ENCODE results near the gene WDR12. TPM values are rescaled to one million over a fixed set of nuclear protein-coding genes. Genes with fewer than 3 reads are reported as not detected.
"Not testable (repeated sequence)": the region's sequence is repeated elsewhere in the genome, so short reads cannot be mapped to it uniquely, and the experiment has no call there.

WDR12 gene
- 54.4 to 58.9 TPM (median 58.6 TPM) in 3 replicates for total RNA-seq

DNA sequence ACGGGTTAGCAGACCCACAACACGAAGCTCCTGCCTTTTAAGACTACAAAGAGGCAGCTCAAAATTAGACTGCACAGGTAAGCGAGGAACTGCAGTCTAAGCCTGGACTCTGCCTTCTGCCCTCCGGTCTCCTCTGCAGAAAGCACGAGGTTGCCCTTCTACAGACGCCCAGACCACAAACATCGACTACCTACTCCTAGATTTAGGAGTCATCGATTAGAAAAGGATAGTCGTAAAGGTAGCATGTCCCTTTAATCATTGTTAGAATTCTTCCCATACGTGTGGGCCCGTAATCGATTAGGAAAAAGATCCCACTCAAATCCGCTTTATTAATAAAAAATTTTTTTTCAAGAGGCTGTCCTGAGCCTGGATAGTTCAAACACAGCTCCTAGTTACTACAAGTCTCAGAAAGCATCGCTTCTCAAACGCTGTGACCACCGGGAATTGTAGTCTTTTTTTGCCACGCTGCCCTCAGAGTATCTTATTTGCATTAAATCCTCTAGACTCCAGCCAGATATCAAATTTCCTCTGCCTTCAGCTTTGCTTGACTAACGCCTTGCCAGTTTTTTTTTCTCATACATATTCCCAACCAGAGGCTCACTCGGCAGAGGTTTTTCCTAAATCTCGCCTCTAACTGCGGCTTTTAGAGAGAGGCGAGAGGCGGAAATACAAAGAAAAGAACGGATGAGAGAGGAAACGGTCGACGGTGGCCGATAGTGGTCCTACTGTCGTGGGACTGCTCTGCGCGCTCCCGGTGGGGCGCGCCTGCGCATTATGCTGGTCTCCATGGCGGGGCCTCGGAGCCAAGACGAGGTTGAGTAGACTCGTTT is at the start of gene WDR12, which contains the start of gene CARF:
Gene WDR12, minus strand, starts transcription at position 162 of the 830 bp plus-strand sequence. CDS start 197 bp downstream, outside the sequence.
Gene CARF, plus strand, starts transcription at position 764 of the 830 bp plus-strand sequence. CDS start 29,628 bp downstream, outside the sequence.
- H3K9me3 Mint-ChIP-seq: no peaks in the 10 kb centered on the region
- H3K36me3 Mint-ChIP-seq: no peaks in the 10 kb centered on the region
- H3K4me3 Mint-ChIP-seq: peak within 1 kb of the TSS; percentile 96
- peak within 1 kb of the TSS; percentile 98 for H3K27ac Mint-ChIP-seq
- TF ChIP-seq, protein P1, sequence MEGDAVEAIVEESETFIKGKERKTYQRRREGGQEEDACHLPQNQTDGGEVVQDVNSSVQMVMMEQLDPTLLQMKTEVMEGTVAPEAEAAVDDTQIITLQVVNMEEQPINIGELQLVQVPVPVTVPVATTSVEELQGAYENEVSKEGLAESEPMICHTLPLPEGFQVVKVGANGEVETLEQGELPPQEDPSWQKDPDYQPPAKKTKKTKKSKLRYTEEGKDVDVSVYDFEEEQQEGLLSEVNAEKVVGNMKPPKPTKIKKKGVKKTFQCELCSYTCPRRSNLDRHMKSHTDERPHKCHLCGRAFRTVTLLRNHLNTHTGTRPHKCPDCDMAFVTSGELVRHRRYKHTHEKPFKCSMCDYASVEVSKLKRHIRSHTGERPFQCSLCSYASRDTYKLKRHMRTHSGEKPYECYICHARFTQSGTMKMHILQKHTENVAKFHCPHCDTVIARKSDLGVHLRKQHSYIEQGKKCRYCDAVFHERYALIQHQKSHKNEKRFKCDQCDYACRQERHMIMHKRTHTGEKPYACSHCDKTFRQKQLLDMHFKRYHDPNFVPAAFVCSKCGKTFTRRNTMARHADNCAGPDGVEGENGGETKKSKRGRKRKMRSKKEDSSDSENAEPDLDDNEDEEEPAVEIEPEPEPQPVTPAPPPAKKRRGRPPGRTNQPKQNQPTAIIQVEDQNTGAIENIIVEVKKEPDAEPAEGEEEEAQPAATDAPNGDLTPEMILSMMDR (IDR thresholded peaks at IDR 0.05; ENCODE audit: unreplicated experiment): no peak
- no peaks in the 10 kb centered on the region for H3K27me3 Mint-ChIP-seq (ENCODE audit: low read depth)
- peak; percentile 87 to 92 for DNase-seq (ENCODE audit: low spot score in 2 of 2, unreplicated experiment in 2 of 2)
- H3K4me1 Mint-ChIP-seq: peaks cover 20% of the 10 kb centered on the region

- Mint-ChIP-seq H3K4me3 (no peak overlapping the region), H3K27me3 (ENCODE audit: low read depth) (no peaks in the 10 kb centered on the region), H3K36me3 (peaks cover 12% of the 10 kb centered on the region), H3K27ac (no peak overlapping the region), H3K9me3 (no peaks in the 10 kb centered on the region), H3K4me1 (no peaks in the 10 kb centered on the region)
- no peak for DNase-seq (ENCODE audit: low spot score in 2 of 2, unreplicated experiment in 2 of 2)
- TF ChIP-seq, protein P1 (IDR thresholded peaks at IDR 0.05; ENCODE audit: unreplicated experiment): no peak
Observed at GRCh38 chr2:202960524-202960923, 49.1 kb upstream of the WDR12 start.

DNA sequence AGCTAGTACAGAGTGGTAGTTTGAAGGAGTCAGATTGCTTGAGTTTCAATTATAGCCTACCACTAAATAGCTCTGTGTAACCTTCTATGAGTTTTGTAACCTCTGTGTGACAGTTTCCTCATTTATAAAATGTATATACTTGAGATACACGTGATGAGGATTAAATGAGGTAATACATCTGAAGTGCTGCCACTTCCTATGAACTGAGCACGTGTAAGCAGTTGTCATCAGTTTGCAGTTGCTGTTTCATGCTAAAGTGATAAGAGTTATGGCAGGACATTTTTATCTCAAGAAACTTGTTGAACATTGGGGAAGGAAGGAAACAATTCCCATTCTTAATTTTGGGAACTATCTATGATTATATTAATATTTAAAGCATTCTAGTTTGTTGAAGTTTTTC is 39.1 kb upstream of the WDR12 start:
- H3K4me1 Mint-ChIP-seq: no peaks in the 10 kb centered on the region
- H3K9me3 Mint-ChIP-seq: peaks cover 28% of the 10 kb centered on the region
- H3K27me3 Mint-ChIP-seq (ENCODE audit: low read depth): no peaks in the 10 kb centered on the region
- no peak for DNase-seq (ENCODE audit: low spot score in 2 of 2, unreplicated experiment in 2 of 2)
- TF ChIP-seq, protein P1 (IDR thresholded peaks at IDR 0.05; ENCODE audit: unreplicated experiment): no peak
- no peak overlapping the region for H3K27ac Mint-ChIP-seq
- peaks cover 43% of the 10 kb centered on the region for H3K36me3 Mint-ChIP-seq
- H3K4me3 Mint-ChIP-seq: no peak overlapping the region

DNA sequence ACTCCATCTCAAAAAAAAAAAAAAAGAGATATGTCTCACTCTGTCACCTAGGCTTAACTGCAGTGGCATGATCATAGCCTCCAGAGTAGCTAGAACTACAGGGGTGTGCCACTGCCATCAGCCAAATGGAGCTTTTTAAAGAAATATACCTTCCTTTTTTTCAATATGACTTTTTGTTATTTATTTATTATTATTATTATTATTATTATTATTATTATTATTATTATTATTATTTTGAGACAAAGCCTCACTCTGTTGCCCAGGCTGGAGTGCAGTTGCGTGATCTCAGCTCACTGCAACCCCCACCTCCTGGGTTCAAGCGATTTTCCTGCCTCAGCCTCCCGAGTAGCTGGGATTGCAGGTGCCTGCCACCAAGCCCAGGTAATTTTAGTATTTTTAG is 37.9 kb upstream of the WDR12 start:
- peaks cover 49% of the 10 kb centered on the region for H3K36me3 Mint-ChIP-seq
- H3K4me1 Mint-ChIP-seq; H3K4me3 Mint-ChIP-seq; H3K27me3 Mint-ChIP-seq (ENCODE audit: low read depth); H3K27ac Mint-ChIP-seq; DNase-seq (ENCODE audit: low spot score in 2 of 2, unreplicated experiment in 2 of 2): not testable (repeated sequence)
- H3K9me3 Mint-ChIP-seq: peaks cover 32% of the 10 kb centered on the region

- TF ChIP-seq, protein P1 (IDR thresholded peaks at IDR 0.05; ENCODE audit: unreplicated experiment): no peak
- Mint-ChIP-seq H3K4me1 (no peaks in the 10 kb centered on the region), H3K27me3 (ENCODE audit: low read depth) (no peaks in the 10 kb centered on the region), H3K27ac (no peak overlapping the region), H3K9me3 (peaks cover 32% of the 10 kb centered on the region), H3K36me3 (peaks cover 50% of the 10 kb centered on the region), H3K4me3 (no peak overlapping the region)
- no peak for DNase-seq (ENCODE audit: low spot score in 2 of 2, unreplicated experiment in 2 of 2)
Observed at GRCh38 chr2:202945497-202945896, 34.0 kb upstream of the WDR12 start.

GRCh38 chr2:202944816-202945215 is 33.3 kb upstream of the WDR12 start:
- peaks cover 32% of the 10 kb centered on the region for H3K9me3 Mint-ChIP-seq
- peaks cover 53% of the 10 kb centered on the region for H3K36me3 Mint-ChIP-seq
- H3K27me3 Mint-ChIP-seq (ENCODE audit: low read depth): no peaks in the 10 kb centered on the region
- no peak overlapping the region for H3K27ac Mint-ChIP-seq
- DNase-seq (ENCODE audit: low spot score in 2 of 2, unreplicated experiment in 2 of 2): no peak
- no peaks in the 10 kb centered on the region for H3K4me1 Mint-ChIP-seq
- H3K4me3 Mint-ChIP-seq: no peak overlapping the region
- TF ChIP-seq, protein P1 (IDR thresholded peaks at IDR 0.05; ENCODE audit: unreplicated experiment): no peak

Data from mesothelial cell of epicardium (in vitro differentiated cells).